Umbilical cord (tissue), 2 donors: ENCODE measurements around the gene CDK16. TPM values are rescaled to one million over a fixed set of nuclear protein-coding genes. Genes with fewer than 3 reads are reported as not detected.
"Not testable (repeated sequence)": the region's sequence is repeated elsewhere in the genome, so short reads cannot be mapped to it uniquely, and the experiment has no call there.

Source experiments
- DNase-seq: peaks from one replicate; pipeline ENCODE4 v3.0.0-alpha.2; 2015; ENCODE audit warnings: low spot score
- total RNA-seq: library from RNA; depleted of rRNA; stranded (reverse); fragments of >200 nt; gene quantifications from one replicate; pipeline ENCODE4 v1.2.3, GENCODE V29; 2014; ENCODE audit warnings: low replicate concordance; ENCODE audit not compliant: insufficient read depth

Gene CDK16
- total RNA-seq, 1 donor from 2014 or later: 36.4 TPM

- DNase-seq: no peak
Measured at GRCh38 chrX:47248576-47248975, 30.1 kb downstream of the CDK16 start.

DNA sequence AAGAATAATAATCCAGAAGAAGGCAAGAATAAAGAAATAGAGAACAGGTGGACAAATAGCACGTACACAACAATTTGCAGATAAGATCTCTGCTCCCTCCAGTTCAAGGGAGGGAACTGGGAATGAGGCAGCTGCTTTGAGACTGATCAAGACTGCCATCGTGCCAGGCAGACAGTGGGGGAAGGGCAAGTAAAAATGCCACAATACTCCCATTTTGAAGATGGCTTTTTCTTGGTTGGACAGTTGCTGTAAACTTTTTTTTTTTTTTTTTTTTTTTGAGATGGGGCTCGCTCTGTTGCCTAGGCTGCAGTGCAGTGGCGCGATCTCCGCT, 31.5 kb downstream of the CDK16 start:
- DNase-seq: no peak

- not testable (repeated sequence) for DNase-seq
Measured at GRCh38 chrX:47257620-47258019, 39.1 kb downstream of the CDK16 start.

DNA sequence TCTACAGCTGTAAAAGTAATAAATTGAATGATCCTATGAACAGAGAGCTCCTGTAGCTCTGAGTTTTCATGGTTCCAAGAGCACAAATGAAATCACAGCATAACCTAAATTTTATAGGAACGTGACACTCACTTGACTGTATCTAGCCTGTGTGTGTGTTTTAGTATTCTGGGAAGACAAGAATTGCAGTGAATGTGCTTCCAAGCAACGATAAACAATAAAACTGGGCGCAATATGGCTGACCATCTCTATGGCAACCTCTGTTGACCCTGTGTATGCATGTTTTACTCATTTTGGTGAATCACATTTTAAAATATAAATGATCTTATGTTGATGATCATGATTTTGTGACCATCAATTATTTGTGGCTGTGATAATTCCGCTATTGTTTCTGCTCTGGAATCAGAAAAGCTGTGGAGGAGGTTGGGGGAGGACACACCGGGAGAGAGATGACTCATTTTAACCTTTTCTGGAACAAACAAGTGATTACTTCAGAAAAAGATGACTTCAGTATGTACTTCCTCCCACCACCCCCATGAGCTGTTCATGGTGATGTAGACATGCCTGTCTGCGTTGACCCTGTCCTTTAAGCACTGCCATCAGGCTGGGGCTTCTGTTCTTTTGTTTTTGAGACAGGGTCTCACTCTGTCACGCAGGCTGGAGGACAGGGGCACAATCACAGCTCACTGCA, 46.1 kb downstream of the CDK16 start:
- no peak for DNase-seq

DNA sequence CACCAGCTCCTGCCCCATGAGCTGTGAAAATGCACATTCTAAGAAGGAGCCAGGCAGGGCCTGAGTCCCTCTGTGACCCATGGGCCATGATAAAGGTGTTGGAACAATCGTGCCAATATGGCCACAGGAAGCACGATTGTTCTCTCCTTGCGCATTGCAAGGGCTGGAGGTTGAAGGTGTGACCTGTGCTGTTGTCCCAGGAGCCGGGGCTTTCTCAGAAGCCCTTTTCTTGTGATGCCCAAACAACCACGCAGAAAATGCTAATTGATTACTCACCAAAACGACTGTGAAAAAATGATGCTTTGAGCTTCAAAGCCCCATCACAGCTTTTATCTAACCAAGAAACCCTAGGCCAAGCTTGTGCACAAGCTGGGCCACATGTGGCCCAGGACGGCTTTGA, 48.2 kb downstream of the CDK16 start:
- no peak for DNase-seq

- no peak for DNase-seq
Measured at GRCh38 chrX:47272013-47272408, 53.5 kb downstream of the CDK16 start.

- no peak for DNase-seq
Measured at GRCh38 chrX:47273011-47273730, 54.7 kb downstream of the CDK16 start.

- DNase-seq: no peak
Measured at GRCh38 chrX:47278691-47279090, 60.2 kb downstream of the CDK16 start.

Other genes starting within 250 kb of the CDK16 start
- gene RGN, start 140.2 kb upstream of the CDK16 start, total RNA-seq: 1.4 TPM
- 34.2 TPM for gene NDUFB11, start 74.0 kb upstream of the CDK16 start, total RNA-seq
- gene RBM10, start 73.5 kb upstream of the CDK16 start, total RNA-seq: 28.4 TPM
- 36.8 TPM for gene UBA1, start 24.9 kb upstream of the CDK16 start, total RNA-seq
- 33.7 TPM for gene USP11, start 14.3 kb downstream of the CDK16 start, total RNA-seq
- gene ZNF157, start 151.9 kb downstream of the CDK16 start, total RNA-seq: 0.96 TPM